NCI-H446 (cell line): ENCODE results near the gene OSBPL8.

ENCODE experiments used
- DNase-seq, 2 experiments: peaks; one replicate each; lab custom pipeline; 2025; lab: John Stamatoyannopoulos, UW

OSBPL8 gene, protein sequence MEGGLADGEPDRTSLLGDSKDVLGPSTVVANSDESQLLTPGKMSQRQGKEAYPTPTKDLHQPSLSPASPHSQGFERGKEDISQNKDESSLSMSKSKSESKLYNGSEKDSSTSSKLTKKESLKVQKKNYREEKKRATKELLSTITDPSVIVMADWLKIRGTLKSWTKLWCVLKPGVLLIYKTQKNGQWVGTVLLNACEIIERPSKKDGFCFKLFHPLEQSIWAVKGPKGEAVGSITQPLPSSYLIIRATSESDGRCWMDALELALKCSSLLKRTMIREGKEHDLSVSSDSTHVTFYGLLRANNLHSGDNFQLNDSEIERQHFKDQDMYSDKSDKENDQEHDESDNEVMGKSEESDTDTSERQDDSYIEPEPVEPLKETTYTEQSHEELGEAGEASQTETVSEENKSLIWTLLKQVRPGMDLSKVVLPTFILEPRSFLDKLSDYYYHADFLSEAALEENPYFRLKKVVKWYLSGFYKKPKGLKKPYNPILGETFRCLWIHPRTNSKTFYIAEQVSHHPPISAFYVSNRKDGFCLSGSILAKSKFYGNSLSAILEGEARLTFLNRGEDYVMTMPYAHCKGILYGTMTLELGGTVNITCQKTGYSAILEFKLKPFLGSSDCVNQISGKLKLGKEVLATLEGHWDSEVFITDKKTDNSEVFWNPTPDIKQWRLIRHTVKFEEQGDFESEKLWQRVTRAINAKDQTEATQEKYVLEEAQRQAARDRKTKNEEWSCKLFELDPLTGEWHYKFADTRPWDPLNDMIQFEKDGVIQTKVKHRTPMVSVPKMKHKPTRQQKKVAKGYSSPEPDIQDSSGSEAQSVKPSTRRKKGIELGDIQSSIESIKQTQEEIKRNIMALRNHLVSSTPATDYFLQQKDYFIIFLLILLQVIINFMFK

DNA sequence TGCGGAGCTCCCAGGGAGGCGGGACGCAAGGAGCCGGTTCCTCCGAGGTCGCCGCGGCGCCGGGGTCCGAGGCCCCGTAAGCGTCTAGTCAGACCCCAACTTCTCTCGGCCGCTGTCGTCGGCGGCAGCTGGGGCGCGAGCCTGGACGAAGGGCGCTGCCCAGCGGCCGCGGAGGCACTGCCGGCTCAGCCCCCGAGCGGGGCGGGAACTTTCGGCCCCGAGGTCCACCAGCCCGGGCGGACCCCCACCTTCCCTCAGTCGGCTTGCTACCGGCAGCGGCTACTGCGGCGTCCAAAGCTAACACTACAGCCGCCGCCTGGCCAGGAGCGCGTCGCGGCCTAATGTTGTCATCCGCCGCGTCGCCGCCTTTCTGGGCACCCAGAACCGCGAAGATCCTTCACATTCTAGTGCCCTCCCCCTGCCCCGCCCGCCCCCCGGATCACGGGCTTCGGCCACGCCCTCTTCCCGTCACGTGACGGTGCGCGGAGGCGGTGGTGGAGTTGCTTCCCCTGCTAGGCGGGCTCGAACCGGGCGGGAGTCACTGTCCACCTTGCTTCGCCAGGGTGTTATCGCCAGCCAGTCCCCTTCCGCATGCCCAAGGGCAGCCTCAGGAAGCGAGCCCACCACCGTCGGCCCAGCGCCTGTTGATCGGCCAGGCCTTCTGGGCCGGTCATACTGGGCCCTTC lies at the start of gene OSBPL8:
TSS of gene OSBPL8 (minus strand) at position 372 of the 686 bp plus-strand sequence. CDS start 72,220 bp downstream, outside the sequence.
- DNase-seq, result peak; percentile 87 to 93

DNA sequence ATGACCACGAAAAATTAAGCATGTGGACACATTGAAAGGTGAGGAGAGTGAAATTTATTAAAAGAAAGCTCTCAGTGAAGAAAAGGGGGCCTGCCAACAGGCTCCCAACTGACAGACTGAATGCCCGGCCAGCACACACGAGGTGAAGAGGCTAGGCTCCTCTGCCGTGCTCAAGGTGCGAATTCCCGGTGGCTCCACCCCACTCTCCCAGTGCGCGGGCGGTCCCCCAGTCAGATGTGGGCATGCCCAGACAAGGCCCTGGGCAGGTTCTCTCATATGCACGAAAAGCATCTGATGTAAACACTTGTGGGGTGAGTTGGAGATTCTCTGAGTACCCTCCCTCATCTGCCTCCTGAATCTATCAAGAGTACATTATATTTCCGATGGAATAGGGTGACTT lies 48.5 kb upstream of the OSBPL8 start:
- no peak for DNase-seq

DNA sequence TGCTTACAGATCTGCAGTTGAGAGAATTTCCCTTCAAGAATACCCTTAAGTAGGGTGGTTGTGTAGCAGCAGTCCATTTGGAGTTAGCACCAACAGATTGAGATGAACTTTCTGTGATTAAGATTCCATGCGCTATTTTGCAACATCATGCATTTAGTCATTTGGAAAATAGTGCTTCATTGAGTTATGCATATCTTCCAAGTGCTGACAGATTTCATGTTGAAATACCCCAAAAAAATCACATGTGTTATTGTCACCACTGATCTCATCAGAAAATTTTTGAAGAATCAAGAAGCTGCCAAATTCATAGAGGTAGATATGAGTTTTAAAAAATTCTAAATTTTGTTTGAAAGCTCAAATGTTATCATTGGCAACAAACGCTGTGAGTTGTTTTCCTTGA lies 35.5 kb upstream of the OSBPL8 start:
- DNase-seq, result no peak

DNA sequence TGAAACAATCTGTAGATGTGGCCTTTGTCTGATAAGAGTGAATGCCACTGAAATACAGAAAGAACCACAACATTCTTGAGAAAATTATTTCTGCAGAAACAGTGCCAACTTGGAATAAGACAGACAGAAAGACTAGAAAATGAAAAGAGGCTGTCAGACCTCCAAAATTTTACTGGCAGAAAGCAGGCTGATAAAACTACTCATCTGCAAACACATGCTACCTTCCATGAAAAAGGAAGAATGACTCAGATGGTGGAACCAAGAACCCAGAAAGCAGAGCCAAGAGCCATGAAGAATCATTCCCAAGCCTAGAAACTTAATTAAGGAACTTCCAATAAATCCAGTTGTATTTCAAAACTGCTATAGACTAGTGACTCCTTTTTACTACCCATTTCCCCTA lies 31.9 kb upstream of the OSBPL8 start:
- DNase-seq, result no peak

DNA sequence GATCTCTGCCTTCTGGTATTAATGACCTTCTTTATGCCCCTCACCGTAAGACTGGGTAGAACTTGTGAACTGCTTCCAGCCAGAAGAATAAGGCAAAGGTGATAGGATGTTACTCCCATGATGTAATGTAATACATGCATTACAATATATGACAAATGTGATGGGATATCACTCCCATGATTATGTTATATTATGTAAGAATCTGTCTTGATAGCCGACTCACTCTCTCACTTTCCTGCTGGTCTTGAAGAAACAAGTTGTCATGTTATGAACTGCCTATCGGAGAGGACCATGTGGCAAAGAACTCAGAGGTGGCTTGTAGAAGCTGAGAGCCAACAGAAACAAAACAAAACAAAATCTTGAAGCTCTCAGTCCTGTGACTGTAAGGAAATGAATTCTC lies 30.6 kb upstream of the OSBPL8 start:
- DNase-seq, result no peak

DNA sequence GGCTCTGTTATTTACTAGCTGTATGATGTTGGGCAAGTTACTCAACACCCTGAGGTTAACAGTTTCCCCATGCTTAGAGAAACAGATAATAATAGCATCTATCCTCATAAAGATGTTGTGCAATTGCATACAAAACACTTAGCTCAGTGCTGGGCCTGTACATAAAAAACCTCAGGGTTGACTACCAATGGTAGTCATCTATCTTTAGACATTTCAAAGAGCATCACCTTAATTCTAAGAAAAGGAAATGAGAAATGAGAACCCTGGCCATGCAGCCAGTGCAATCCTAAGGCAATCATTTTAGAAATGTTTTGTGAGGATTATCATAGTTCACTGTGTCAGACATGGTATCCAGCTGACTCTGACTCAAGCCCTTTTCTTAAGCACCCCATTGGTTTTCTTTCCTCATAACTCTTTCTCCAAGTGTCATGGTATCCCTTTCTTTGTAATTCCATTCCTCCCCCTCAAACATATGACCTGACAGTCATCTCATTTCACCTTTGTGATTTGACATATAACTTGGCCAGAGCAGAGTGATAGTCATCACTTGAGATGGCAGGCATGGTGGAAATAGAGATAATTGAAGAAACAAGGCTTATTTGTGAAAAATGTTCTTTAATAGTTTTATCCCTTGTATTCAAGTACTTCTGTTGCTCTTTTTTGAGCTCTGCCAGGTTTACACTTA lies 29.5 kb upstream of the OSBPL8 start:
- DNase-seq, result no peak

DNA sequence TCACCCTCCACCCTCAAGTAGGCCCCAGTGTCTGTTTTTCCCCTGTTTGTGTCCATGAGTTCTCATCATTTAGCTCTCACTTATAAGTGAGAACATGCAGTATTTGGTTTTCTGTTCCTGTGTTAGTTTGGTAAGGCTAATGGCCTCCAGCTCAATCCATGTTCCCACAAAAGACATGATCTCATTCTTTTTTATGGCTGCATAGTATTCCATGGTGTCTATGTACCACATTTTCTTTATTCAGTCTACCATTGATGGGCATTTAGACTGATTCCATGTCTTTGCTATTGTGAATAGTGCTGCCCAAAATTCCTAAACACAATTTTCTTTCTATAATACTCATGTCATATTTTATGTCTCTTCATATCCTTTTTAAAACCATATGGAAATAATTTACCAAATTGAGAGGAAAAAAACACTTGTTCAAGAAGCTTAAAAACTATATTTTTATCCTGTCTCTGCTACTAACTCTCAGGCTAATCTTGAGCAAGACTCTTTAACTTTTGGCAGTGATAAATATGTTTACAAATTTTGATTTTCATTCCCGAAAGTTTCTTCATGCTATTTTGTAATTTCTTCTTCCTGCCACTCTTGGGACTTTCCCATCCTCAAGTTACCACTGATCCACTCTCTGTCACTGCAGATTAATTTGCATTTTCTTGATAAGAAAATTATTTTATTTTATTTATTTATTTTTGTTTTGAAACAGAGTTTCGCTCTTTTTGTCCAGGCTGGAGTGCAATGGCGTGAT lies 28.0 kb upstream of the OSBPL8 start:
- DNase-seq, result no peak

DNA sequence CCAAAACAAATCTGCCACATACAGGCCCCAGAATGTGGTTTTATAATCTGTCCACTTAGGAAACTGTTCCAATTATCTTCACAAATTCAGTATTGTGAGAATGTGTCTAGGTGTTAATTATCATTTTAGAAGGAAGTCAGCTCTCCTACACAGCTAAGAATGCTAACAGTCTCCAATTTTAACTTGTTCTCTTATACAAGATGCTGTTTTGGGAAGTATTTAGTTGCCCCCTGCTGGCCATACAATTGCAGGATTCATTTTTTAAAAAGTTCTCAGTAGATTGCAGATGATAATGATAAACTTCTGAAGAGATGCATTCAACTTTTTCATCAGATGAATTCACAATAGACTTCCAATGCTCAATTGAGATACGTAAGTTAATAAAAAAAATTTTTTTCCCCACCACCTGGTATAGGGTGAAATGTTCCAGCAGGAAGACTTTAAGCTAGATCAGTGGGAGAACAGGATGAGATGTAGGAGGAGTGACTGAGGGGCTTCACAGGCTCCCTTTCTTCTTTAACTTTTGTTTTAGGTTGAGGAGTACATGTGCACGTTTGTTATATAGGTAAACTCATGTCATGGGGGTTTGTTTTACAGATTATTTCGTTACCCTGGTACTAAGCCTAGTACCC lies 27.3 kb upstream of the OSBPL8 start:
- peak; percentile 7 to 58 for DNase-seq

DNA sequence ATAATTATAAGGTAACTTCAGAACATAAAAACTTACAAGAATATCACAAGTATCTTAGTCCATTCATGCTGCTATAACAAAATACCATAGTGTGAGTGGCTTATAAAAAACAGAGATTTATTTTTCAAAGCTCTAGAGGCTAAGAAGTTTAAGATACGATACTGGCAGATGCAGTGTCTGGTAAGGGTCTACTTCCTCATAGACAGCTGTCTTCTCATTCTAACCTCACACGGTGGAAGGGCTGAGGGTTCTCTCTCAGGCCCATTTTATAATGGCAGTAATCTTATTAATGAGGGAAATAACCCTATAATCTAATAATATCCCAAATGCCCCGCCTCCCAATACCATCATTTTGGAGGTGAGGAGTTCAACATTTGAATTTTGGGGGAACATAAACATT lies 23.7 kb upstream of the OSBPL8 start:
- DNase-seq, result no peak

DNA sequence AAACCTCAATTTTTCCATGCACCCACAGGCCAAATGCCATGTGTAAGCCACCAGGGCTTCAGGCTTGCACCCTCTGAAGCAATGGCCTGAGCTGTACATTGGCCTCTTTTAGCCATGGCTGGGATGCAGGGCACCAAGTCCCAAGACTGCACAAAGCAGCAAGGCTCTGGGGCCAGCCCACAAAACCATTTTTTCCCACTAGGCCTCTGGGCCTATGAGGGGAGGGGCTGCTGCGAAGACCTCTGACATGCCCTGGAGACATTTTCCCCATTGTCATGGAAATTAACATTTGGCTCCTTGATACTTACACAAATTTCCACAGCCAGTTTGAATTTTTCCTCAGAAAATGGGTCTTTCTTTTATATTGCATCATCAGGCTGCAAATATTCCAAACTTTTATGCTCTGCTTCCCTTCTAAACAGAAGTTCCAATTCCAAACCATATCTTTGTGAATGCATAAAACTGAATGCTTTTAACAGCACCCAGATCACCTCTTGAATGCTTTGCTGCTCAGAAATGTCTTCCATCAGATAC lies 14.3 kb upstream of the OSBPL8 start:
- DNase-seq, result no peak

DNA sequence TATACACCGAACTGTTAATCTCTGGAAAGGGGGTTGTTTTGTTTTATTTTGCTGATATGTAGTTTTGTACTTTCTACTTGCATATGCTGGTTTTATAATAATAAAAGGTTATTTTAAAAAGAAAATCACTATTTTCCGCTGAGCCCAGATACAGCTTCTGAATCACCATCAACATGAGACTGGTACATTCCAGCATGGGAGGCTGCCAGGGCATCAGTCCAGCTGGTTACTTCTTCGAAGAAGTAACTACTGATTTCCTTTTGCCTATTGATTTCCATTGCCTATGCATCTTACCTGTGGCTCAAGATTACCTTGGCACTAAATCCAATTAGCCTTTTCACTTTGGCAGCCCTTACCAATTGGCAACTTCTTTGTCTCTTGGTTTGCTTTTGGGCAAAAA lies 11.7 kb upstream of the OSBPL8 start:
- DNase-seq, result no peak

DNA sequence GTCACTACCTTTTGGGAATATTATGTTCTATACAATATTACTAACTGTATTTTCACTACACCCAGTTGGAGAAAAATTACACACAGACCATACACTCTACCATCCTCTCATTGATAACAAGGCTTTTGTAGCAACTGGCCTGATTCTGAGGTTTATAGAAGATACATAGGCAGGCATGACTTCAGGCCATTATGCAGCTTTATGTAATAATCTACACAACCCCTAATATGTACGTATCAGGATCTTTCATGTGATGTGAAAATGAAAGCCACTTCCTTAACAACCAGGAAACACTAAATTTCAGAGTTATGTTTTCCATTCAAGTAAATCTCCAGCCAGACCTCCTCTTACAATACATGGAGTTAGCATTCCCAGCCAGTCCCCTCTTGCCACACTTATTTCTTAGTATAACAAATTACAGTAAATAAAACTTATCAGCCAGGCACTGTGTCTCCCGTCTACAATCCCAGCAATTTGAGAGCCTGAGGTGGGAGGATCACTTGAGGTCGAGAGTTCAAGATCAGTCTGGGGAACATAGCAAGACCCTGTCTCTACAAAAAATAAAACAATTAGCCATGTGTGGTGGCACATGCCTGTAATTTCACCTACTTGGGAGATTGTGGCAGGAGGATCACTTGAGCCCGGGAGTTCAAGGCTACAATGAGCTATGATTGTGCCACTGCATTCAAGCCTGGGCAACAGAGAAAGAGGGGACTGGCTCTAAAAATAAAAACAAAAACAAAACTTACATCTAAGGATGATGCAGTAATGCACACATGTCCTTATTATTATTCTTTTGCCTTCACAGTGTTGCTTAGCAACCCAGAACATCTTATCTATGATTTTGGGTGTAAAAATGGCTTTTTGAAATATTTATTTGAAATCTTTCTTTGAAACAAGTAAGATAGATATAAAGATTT lies 10.4 kb upstream of the OSBPL8 start:
- no peak for DNase-seq

DNA sequence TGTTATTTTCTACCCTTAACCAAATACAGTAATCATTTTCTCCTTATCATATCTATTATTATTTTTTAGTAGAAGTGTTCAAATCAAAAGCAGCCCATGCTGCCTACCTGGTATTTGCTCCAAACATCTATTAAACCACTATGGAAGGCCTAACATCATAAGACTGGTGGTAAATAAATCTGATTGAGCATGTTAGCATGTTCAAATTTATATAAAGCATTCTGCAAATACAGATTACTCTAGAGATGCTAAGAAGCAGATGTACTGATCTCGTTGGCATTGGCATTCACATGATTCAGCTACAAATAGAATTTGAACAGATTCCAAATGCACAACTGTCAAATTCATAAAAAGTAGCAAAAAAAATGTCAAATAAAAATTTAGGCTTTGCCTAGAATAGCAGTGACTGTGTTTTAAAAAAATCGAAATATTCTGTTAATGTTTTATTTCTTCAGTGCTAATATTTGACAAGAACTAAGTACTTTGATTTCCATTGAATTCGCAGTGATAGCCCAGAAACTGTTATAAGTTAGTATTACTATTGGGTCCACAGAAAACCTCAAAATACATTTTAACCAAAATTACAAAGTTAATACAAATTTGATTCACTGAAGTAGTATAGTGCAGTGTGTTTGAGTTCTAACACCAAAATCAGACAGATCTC lies 9.4 kb upstream of the OSBPL8 start:
- no peak for DNase-seq

DNA sequence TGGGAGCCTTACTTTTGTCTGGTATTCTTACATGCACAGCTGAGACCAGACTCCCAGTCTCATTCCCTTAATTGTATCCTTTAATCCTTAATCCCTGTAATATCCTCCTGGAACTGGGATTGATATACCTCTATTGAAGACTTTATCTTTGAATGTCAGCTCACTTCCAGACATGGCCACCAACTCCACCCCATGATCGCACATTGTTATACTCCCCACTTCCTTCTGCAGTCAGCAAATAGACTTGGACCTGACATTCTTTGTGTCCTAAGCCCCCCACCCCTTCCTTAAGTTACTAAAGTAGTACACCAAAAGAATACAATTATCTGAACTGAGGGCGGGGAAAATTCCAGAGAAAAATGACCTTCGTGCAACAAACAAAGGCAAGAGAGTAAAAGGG lies 8.6 kb upstream of the OSBPL8 start:
- DNase-seq, result no peak

DNA sequence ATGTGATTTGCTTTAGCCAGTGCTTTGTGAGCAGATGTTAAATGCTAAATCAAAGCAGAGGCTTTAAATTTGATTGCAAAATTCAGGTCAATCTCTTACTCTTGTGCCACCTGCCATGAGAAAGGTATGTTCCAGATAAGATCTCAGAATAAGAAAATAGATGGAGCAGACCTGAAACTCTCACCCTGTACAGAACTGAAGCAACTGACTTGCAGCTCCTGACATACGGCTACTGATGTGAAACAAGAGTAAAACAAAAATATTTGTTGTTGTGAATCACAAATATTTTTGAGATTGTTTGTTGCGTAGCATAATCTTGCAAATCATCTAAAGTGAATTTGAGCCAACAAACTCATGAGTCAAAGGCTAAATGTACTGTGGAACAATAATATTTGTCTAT lies 3.5 kb upstream of the OSBPL8 start:
- DNase-seq, result no peak

DNA sequence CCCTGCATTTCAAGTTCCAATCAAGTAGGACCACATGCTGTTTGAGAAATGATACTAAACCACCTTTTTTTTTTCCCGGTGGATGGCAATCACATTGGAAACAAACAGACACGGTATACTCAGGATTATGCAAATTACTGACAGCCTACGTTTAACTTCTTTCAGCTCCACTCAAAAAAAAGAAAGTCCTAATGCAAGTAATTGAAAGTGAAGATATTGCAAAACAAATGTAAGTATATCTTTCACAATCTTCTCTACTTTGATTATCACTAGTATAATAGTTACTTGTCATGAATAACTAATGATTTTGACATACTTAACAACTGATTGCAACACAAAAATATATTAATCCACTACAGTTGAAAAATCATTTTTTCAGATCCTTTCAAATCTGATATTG lies 2.6 kb upstream of the OSBPL8 start:
- no peak for DNase-seq

DNA sequence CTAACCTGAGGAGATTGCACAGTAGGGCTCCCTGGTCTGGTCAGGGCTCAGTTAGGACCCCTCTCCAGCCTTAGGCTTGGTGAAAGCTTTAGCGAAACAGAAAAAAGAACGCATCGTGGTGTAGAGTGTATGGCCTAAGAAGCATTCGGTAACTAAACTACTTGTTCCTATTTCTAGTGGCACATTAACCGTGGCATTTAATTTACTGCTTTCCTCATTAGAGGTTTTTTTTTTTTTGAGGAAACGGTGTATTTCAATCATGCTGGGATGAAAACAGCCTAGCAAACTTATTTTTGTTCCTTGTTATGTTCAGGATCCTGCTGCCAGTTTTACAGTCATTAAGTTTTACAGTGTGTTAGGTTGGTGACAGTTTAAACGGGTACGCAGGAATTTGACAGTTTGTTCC lies 518 bp upstream of the OSBPL8 start:
- DNase-seq, result no peak

DNA sequence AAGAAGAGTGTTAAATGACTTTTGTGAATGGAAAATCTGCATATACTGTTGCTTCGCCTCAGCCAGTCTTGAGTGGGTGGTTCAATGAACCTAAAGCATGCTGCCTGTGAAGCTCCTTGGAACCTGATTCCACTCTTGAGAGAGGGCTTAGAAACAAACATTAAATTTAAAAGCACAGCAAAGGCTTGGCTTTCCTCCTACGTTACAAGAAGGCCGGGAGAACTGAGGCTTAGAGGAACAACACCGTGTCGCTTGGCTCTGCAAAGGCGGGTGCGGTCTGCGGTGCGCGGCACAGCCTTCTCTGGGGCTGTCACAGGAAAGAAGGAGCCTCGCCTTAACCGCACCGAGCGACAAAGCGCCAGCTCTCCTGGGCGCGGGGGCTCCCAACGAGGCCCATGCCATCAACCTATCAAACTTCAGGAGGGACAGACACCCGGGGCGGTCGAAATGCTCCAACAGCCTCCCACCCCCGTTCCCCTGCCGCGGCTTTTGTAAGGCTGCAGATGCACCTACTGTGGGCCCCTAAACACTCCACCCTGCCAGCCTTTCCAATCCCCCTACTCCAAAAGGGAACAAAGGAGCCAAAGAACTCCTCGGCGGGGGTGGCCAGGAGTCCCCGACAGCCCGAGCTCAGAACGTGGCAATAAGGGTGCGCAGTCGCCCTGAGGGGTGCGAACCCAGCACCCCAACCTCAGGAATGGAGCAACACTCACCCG lies 729 bp downstream of the OSBPL8 start:
- peak in 1 of 2 experiments; percentile 12 for DNase-seq
